Measurements from ENCODE around the gene SCN9A.

The SCN9A gene

GRCh38 chr2:166375736-166376487, at the start of gene SCN9A (continued):
- TF ChIP-seq ZNF518A (tag by site-specific recombination; conservative IDR thresholded peaks at IDR 0.05; ENCODE audit: low read depth) = no peak
- no peak for TF ChIP-seq ZNF785 (tag by site-specific recombination; IDR thresholded peaks at IDR 0.05)
- peak; percentile 60; the same call in 1 of the 2 replicates for TF ChIP-seq KLF17 (tag by site-specific recombination; IDR thresholded peaks at IDR 0.05)
- TF ChIP-seq MZF1 (tag by site-specific recombination; IDR thresholded peaks at IDR 0.05; ENCODE audit: borderline replicate concordance) = peak; percentile 58; the same call in 1 of the 2 replicates
- TF ChIP-seq ZBTB26 (tag by site-specific recombination; optimal IDR thresholded peaks at IDR 0.05) = peak; percentile 73
- peak; percentile 54; the same call in 1 of the 2 replicates for TF ChIP-seq KLF10 (tag by site-specific recombination; IDR thresholded peaks at IDR 0.05)
- TF ChIP-seq ZBTB20 (tag by site-specific recombination; IDR thresholded peaks at IDR 0.05) = peak; percentile 46; the same call in 1 of the 2 replicates
- peak; percentile 81 for TF ChIP-seq ZNF335 (tag by site-specific recombination; conservative IDR thresholded peaks at IDR 0.05)
- TF ChIP-seq ZNF561 (tag by site-specific recombination; IDR thresholded peaks at IDR 0.05; ENCODE audit: borderline replicate concordance) = peak; percentile 42; the same call in 1 of the 2 replicates
- TF ChIP-seq ZNF76 (tag by site-specific recombination; IDR thresholded peaks at IDR 0.05; ENCODE audit: borderline replicate concordance, low read depth) = peak; percentile 72
- peak; percentile 85 for TF ChIP-seq CTCF (tag by site-specific recombination; IDR thresholded peaks at IDR 0.05)
- TF ChIP-seq ZNF600 (tag by site-specific recombination; IDR thresholded peaks at IDR 0.05) = 0 out of 2 replicates have a peak, but pooled peaks have one; percentile 29
- no peak for TF ChIP-seq ATF2 (tag by site-specific recombination; IDR thresholded peaks at IDR 0.05; ENCODE audit: low read depth)
- TF ChIP-seq ZNF398 (tag by site-specific recombination; IDR thresholded peaks at IDR 0.05) = peak; percentile 95
- peak; percentile 32; the same call in 1 of the 2 replicates for TF ChIP-seq ZNF843 (tag by site-specific recombination; IDR thresholded peaks at IDR 0.05)
- peak; percentile 96 for TF ChIP-seq PRDM10 (tag by site-specific recombination; IDR thresholded peaks at IDR 0.05)
- TF ChIP-seq ZNF660 (tag by site-specific recombination; IDR thresholded peaks at IDR 0.05) = peak; percentile 8; the same call in 1 of the 2 replicates
